ENCODE measurements around the gene HNRNPL.

- TF ChIP-seq CTCF (IDR thresholded peaks at IDR 0.05) (no peak), REST (IDR thresholded peaks at IDR 0.05; ENCODE audit: insufficient read depth in 1 of 2, low read depth in 2 of 2, low read length in 1 of 2) (no peak), POLR2AphosphoS5 (IDR thresholded peaks at IDR 0.05; ENCODE audit: low read depth, low read length) (no peak), TCF7L2 (IDR thresholded peaks at IDR 0.05; ENCODE audit: low read depth, low read length) (no peak), SIN3A (IDR thresholded peaks at IDR 0.05; ENCODE audit: borderline replicate concordance, insufficient read depth, low read depth, low read length) (no peak)
These were observed 3.4 kb upstream of the HNRNPL start for GRCh38 chr19:38853214-38853613.

Data from Panc1 (cell line).